Cardiac fibroblast (primary cell): ENCODE measurements around the gene ALPP.

Experiments used
- DNase-seq, 2 donors: peaks; one replicate each; pipeline versions ENCODE4 v3.0.0 to v3.0.0-alpha.2; 2010; ENCODE audit warnings: low read depth in 2 of 2
- H3K4me3 ChIP-seq, 2 donors: replicated peaks in 1 of 2; 1 replicate in 1 of 2; 2 replicates in 1 of 2; pipeline ENCODE4 v1.5.1; 2011; ENCODE audit warnings: low read depth in 2 of 2, low read length in 2 of 2, mild to moderate bottlenecking in 2 of 2, moderate library complexity in 1 of 2
- CTCF ChIP-seq: IDR thresholded peaks from one replicate; pipeline ENCODE4 v1.5.1; 2011; ENCODE audit warnings: low read depth, mild to moderate bottlenecking, low read length, inconsistent platforms

Gene ALPP

GRCh38 chr2:232345251-232345650 is 33.3 kb upstream of the ALPP start:
- no peak overlapping the region for H3K4me3 ChIP-seq
- no peak for TF ChIP-seq CTCF
- no peak for DNase-seq

GRCh38 chr2:232347369-232347768 is 31.2 kb upstream of the ALPP start:
- DNase-seq: no peak
- no peak for TF ChIP-seq CTCF
- H3K4me3 ChIP-seq: no peak overlapping the region

GRCh38 chr2:232348936-232349335 is 29.6 kb upstream of the ALPP start:
- no peak for TF ChIP-seq CTCF
- no peak overlapping the region for H3K4me3 ChIP-seq
- no peak for DNase-seq

- no peak for TF ChIP-seq CTCF
- no peak for DNase-seq
- no peak overlapping the region for H3K4me3 ChIP-seq
Observed at GRCh38 chr2:232349546-232349945, 29.0 kb upstream of the ALPP start.

- DNase-seq: no peak
- no peak for TF ChIP-seq CTCF
- no peak overlapping the region for H3K4me3 ChIP-seq
Observed at GRCh38 chr2:232349946-232350635, 28.5 kb upstream of the ALPP start.

- DNase-seq: no peak
- no peak overlapping the region for H3K4me3 ChIP-seq
- TF ChIP-seq CTCF: no peak
Observed at GRCh38 chr2:232350804-232351685, 27.5 kb upstream of the ALPP start.
